Raji (cell line): ENCODE measurements around the gene SUSD4.

ENCODE experiments used
- POLR2A ChIP-seq: IDR thresholded peaks from 2 replicates; pipeline ENCODE4 v1.6.1; 2011; ENCODE audit warnings: low read depth, low read length, control low read depth; ENCODE audit not compliant: insufficient read depth

The SUSD4 gene

DNA sequence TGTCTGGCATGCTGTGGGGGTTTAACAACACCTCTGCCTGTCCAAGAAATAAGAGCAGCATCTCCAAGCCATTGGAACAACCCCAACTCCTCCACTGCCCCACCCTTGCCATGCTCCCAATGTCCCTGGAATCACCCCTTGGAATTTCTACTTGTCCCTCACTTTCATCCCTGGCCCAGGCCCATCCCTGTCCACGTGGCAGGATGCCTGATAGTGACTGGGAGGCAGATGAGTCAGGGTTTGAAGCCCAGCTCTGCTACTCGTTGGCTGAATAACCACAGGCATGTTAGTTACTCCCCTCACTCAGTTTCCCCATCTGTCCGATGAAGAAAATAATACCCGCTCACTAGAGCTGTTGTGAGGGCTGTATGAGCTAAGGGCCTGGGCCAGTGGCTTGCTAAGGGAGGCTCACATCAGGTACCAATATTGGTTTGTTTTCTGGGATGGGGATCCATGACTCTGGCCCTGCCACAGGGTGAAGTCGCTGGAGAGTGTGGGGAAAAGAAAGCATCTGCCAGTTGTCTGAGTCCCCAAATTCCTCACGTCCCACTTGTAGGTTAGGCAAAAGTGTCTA lies 121.5 kb downstream of the SUSD4 start:
- no peak for TF ChIP-seq POLR2A

DNA sequence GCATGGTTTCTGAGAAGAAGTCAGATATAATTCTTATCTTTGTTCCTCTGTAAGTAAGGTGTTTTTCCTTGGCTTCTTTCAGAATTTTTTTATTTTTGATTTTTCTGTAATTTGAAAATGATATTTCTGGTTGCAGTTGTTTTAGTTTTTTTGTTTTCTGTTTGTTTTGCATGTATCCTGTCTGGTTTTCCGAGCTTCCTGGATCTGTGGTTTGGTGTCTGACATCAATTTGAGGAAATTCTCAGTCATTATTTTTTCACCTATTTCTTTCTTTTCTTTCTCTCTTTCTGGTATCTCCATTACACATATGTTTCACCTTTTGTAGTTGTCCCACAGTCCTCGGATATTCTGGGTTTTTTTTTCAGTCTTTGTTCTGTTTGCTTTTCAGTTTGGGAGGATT lies 123.9 kb downstream of the SUSD4 start:
- no peak for TF ChIP-seq POLR2A

DNA sequence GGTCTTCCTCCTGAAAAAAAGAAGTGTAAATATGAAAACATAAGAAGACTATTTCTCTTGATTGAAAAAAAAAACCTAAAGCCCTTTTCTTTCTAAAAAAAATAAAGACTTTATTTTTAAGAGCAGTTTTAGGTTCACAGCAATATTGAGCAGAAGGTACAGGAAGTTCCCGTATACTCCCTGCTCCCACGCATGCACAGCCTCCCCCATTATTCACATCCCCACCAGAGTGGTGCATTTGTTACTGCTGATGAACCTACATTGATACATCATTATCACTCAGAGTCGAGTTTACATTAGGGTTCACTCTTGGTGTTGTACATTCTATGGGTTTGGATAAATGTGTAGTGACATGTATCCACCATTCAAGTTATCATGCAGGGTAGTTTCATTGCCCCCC lies 128.9 kb downstream of the SUSD4 start:
- TF ChIP-seq POLR2A, result no peak

GRCh38 chr1:223234534-223234933 lies 129.4 kb downstream of the SUSD4 start:
- no peak for TF ChIP-seq POLR2A

GRCh38 chr1:223234170-223234514 lies 129.8 kb downstream of the SUSD4 start:
- TF ChIP-seq POLR2A, result no peak

- TF ChIP-seq POLR2A, result no peak
These were observed 130.4 kb downstream of the SUSD4 start for GRCh38 chr1:223233410-223234169.

- no peak for TF ChIP-seq POLR2A
These were observed 131.0 kb downstream of the SUSD4 start for GRCh38 chr1:223233019-223233409.

DNA sequence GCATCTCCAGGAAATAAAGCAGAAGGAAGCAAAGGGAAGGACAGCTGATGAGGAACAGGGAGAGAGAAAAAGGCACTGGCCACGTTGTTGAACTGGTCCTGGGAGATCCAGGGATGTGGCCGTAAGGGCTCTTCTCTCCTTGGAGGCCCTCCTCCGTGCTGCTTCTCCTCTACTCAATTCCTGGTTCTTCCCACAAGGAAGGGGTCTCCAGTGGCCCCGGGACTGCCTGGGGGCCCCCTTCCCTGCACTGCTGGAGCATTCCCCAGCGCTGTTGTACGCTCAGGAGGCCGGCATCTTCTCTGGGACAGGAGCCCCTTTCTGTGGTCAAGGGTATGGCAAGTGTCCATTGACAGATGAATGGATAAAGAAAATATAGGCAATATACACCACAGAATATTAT lies 132.4 kb downstream of the SUSD4 start:
- no peak for TF ChIP-seq POLR2A

- no peak for TF ChIP-seq POLR2A
These were observed 132.9 kb downstream of the SUSD4 start for GRCh38 chr1:223231011-223231572.

DNA sequence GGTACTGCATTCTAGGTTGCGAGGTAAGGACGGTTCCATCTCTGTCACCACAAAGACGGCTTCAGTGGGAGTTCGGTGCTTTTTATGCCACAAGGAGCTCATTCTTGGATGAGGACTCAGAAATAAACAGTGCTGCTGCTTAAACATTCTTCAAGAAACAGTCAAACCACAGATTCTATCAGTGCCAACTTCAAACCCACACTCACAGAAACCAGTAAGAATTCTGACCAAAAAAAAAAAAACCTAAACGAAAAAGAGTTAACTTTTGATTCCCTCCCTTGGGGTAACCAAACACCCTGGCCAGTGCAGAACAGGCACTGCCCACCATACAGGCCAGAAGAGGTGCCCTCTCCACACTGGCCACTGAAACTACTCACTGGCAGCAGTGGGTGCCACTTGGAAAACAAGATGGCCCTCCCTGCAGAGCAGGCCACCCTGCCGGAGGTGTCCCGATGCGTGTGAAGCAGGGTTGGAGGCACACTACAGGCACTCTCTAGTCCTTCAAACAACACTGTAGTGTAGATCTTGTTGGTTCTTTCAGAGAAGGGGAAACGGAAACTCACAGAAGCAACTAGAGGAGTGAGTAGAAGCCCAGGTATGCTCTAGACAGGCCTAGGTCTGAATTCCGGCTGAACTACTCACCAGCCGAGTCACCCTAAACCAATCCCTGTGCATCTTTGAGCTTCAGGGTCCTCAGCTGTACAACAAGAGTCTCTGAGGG lies 133.7 kb downstream of the SUSD4 start:
- TF ChIP-seq POLR2A, result no peak

- TF ChIP-seq POLR2A, result no peak
These were observed 134.2 kb downstream of the SUSD4 start for GRCh38 chr1:223229756-223230155.

- TF ChIP-seq POLR2A, result no peak
These were observed 134.9 kb downstream of the SUSD4 start for GRCh38 chr1:223228931-223229528.

GRCh38 chr1:223228201-223228600 lies 135.8 kb downstream of the SUSD4 start:
- no peak for TF ChIP-seq POLR2A

GRCh38 chr1:223227486-223228196 lies 136.3 kb downstream of the SUSD4 start:
- no peak for TF ChIP-seq POLR2A

DNA sequence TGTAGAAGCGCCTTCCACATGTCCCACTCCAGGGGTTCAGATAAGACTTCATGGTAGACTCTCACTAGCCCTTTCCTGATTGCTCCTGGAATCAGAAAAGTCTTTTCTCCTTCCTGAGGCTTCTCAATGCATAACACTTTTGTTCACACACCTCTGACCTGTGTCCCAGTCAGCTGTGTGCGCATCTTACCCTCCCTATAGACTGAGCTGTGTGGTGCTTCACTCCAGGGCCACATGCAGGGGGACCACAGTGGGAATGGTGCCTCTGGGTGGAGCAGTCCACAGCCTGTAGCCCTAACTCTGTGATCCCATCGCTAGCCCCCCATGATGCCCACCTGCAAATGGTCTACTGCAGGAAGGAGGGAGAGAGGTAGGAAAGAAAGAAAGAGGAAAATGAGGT lies 136.9 kb downstream of the SUSD4 start:
- no peak for TF ChIP-seq POLR2A
